Measurements from ENCODE around the gene SAMD9.

SAMD9 gene

DNA sequence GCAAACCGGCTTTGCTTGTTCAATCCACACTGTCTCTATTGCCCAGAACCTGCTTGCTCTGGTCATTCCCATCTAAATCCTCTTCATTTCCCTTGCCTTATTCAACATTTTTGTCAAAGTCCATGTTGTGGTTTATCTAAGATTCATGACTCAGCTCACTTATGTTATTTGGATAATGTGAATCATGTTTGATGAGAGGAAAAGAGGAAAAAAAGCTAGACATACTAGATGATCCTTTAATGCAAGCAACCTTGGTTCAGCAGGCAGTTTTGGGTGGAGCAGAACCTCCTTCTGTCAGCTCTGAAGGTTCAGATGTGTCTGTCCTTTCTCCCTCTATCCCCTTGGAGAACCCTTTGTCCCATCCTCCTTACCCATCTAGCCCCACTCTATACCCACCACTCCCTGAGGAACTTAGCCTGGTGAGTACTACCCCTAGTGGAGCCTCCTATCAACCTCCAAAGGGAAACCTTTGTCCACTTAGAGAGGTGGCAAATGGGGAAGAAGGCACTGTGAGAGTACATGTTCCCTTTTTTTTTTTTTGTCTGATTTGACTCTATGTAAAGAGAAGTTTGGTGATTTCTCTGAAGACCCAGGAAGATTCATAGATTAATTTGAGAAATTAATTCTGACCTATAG is 32.5 kb upstream of the SAMD9 start:
- H3K27ac ChIP-seq = no peak overlapping the region
- TF ChIP-seq, protein P1, sequence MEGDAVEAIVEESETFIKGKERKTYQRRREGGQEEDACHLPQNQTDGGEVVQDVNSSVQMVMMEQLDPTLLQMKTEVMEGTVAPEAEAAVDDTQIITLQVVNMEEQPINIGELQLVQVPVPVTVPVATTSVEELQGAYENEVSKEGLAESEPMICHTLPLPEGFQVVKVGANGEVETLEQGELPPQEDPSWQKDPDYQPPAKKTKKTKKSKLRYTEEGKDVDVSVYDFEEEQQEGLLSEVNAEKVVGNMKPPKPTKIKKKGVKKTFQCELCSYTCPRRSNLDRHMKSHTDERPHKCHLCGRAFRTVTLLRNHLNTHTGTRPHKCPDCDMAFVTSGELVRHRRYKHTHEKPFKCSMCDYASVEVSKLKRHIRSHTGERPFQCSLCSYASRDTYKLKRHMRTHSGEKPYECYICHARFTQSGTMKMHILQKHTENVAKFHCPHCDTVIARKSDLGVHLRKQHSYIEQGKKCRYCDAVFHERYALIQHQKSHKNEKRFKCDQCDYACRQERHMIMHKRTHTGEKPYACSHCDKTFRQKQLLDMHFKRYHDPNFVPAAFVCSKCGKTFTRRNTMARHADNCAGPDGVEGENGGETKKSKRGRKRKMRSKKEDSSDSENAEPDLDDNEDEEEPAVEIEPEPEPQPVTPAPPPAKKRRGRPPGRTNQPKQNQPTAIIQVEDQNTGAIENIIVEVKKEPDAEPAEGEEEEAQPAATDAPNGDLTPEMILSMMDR (IDR thresholded peaks at IDR 0.05) = no peak
- no peak for TF ChIP-seq ZFX (IDR thresholded peaks at IDR 0.05; ENCODE audit: borderline replicate concordance)

DNA sequence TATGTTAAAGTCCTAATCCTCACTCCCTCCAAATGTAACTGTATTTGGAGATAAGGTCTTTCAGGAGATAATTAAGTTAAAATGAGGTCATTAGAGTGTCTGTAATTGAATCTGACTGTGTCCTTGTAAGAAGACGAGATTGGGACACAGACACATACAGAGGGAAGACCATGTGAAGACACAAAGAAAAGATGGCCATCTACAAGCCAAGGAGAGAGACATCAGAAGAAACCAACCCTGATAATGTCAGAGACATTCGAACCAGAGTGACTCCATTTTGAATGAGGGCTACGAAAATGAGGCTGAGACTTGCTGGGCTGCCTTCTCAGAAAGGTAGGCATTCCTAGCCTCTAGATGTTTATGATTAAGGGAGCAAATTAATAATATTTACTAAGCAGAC is 30.9 kb upstream of the SAMD9 start:
- H3K27ac ChIP-seq = no peak overlapping the region
- no peak for TF ChIP-seq ZFX (IDR thresholded peaks at IDR 0.05; ENCODE audit: borderline replicate concordance)
- TF ChIP-seq, protein P1 (IDR thresholded peaks at IDR 0.05) = no peak

DNA sequence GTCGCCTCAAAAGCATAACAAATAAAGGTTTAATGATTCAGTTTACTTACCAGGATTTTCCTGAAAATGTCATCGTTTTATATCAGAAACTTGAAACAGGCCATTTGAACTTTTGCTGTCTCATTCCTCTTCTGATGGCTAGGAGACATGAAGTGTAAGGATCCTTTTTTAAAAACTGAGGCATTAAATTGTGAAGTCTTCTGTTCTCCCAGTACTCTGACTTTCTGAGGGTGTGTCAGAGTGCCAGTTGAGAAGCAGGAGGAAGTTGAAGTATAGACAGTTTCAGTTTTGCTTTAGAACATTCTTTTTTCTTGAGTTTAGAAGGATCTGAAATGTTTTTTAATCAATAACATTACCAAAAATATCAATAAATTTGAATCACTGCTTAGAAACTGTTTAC is 30.4 kb upstream of the SAMD9 start, which contains the start of gene SAMD9L:
TSS of gene SAMD9L (minus strand) at position 242 of the 400 bp plus-strand sequence. CDS start 12,414 bp downstream, outside the sequence.
- TF ChIP-seq, protein P1 (IDR thresholded peaks at IDR 0.05) = no peak
- TF ChIP-seq ZFX (IDR thresholded peaks at IDR 0.05; ENCODE audit: borderline replicate concordance) = no peak
- H3K27ac ChIP-seq = no peak within 1 kb of the TSS

DNA sequence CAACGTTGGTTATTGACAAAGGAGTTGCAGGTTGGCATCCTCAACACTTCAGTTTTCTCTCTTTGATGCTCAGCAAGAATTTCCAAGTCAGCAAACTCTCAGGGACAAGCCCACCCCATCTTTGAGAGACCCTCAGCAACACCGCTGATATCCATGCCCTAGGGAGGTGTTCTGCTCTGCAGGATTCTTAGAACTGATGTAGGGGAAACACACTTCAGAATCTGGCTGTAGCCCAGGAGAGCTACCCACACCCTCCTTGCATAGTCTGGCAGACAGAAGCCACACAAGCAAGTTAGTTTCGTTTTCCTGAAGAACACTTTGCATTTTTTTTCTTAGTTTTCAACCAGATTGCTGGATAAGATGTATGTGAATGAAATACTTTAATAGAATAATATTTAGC is 29.6 kb upstream of the SAMD9 start:
- no peak overlapping the region for H3K27ac ChIP-seq
- TF ChIP-seq, protein P1 (IDR thresholded peaks at IDR 0.05) = no peak
- no peak for TF ChIP-seq ZFX (IDR thresholded peaks at IDR 0.05; ENCODE audit: borderline replicate concordance)

DNA sequence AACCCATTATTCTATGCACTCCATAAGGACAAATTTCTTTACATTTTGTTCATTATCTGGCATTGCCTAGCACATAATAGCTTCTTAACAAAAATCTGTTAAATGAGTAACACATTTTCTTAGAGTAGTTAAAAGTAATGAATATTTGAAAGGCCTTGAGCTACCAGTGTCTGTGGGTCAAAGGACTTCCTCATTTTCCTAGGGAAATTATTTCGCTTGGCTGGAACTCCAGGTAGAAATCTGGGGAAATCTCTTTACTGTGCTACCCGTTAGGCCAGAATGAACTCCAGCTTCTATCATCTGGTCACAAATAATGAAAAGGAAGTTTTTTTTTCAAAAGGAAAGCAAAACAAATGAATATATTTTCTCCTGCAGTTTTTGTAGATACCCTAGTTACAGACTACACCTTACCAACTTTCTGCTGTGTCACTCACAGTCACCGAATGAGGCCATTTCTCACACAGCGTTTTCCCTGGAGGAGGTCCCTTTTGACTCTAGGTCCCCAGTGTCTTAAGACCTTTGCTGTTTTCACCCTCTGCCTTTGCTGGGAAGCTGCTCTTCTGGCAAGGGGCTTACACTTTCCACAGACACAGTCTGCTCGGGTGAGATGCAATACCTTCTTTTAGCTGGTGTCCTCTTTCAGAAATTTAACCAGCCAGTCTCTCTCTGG is 28.8 kb upstream of the SAMD9 start:
- H3K27ac ChIP-seq = no peak overlapping the region
- no peak for TF ChIP-seq ZFX (IDR thresholded peaks at IDR 0.05; ENCODE audit: borderline replicate concordance)
- TF ChIP-seq, protein P1 (IDR thresholded peaks at IDR 0.05) = no peak

DNA sequence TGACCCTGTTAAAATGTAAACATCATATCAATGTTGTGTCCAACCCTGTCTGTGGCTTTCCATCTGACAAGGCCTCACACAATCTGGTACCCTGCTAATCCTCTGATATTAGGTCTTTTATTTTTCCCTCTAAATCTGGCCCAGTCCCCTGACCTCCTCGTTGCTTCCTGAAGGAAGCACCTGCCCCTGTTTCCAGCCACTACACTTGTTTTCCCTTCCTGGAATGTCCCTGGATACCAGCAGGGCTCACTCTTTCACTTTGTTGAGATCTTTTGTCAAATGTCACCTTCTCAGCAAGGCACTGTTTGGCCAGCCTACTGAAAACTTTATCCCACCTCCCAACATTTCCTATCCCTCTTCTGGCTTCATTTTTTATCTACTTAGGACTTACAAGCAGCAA is 28.3 kb upstream of the SAMD9 start:
- TF ChIP-seq ZFX (IDR thresholded peaks at IDR 0.05; ENCODE audit: borderline replicate concordance) = no peak
- TF ChIP-seq, protein P1 (IDR thresholded peaks at IDR 0.05) = no peak
- no peak overlapping the region for H3K27ac ChIP-seq

DNA sequence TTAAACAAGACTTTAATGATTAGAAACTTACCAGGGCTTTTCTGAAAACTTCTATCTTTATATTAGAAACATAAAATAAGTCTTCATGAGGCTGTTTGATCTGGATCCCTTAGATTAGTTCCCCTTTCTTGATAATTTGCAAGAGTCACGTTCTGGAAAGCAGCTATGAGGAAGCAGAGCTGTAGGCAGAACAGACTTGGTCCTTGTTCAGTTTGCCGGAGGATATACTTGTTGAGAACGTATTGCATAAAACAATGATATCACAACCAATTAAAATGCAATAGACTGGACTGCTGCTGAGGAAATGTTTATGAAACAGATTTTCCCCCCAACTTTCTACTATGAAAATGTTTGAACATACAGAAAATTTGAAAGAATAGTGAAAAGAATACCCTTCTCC is 27.6 kb upstream of the SAMD9 start:
- TF ChIP-seq ZFX (IDR thresholded peaks at IDR 0.05; ENCODE audit: borderline replicate concordance) = no peak
- TF ChIP-seq, protein P1 (IDR thresholded peaks at IDR 0.05) = no peak
- H3K27ac ChIP-seq = no peak overlapping the region

Data from 22Rv1 (cell line).